Fibroblast of lung (primary cell): Measurements from ENCODE around the gene ATXN1. TPM values are rescaled to one million over a fixed set of nuclear protein-coding genes. Genes with fewer than 3 reads are reported as not detected.
A peak's percentile ranks its signal among the peaks of the same experiment; 100 is the strongest.
"Not testable (repeated sequence)": the region's sequence is repeated elsewhere in the genome, so short reads cannot be mapped to it uniquely, and the experiment has no call there.

Source experiments
- DNase-seq, 2 donors: peaks; one replicate each; pipeline versions ENCODE4 v3.0.0 to v3.0.0-alpha.2; 2010; ENCODE audit warnings: low read depth in 2 of 2
- H2AFZ ChIP-seq: 2 replicates; pipeline ENCODE4 v1.5.1; 2012; ENCODE audit warnings: low read length, control low read depth, inconsistent platforms
- H3K27ac ChIP-seq: 2 replicates; pipeline ENCODE4 v1.5.1; 2011; ENCODE audit warnings: low read length, control low read depth; ENCODE audit not compliant: insufficient read depth
- H3K27me3 ChIP-seq: 2 replicates; pipeline ENCODE4 v1.5.1; 2011; ENCODE audit warnings: mild to moderate bottlenecking, low read length; ENCODE audit not compliant: control insufficient read depth, insufficient read depth
- H3K36me3 ChIP-seq: 2 replicates; pipeline ENCODE4 v1.5.1; 2011; ENCODE audit warnings: low read length; ENCODE audit not compliant: control insufficient read depth, insufficient read depth
- H3K4me1 ChIP-seq: 2 replicates; pipeline ENCODE4 v1.5.1; 2011; ENCODE audit warnings: low read length; ENCODE audit not compliant: control insufficient read depth, insufficient read depth; ENCODE audit errors: extremely low read depth
- H3K4me2 ChIP-seq: 2 replicates; pipeline ENCODE4 v1.5.1; 2011; ENCODE audit warnings: low read length, control low read depth; ENCODE audit not compliant: insufficient read depth; ENCODE audit errors: extremely low read depth
- H3K4me3 ChIP-seq, 4 experiments: fragments of 200-600 bp in 1 of 4; sonication (generic) in 1 of 4; replicated peaks in 1 of 4; 2 replicates each; pipeline ENCODE4 v1.5.1; 2011 to 2016; ENCODE audit warnings: low read length in 4 of 4, low read depth in 3 of 4, mild to moderate bottlenecking in 3 of 4, control low read depth in 2 of 4, inconsistent platforms in 1 of 4, mixed read lengths in 1 of 4; ENCODE audit not compliant: insufficient read depth in 1 of 4; ENCODE audit errors: control extremely low read depth in 1 of 4
- H3K79me2 ChIP-seq: 2 replicates; pipeline ENCODE4 v1.5.1; 2012; ENCODE audit warnings: mild to moderate bottlenecking, low read length, inconsistent platforms; ENCODE audit not compliant: control insufficient read depth, insufficient read depth
- H3K9ac ChIP-seq: 2 replicates; pipeline ENCODE4 v1.5.1; 2011; ENCODE audit warnings: mild to moderate bottlenecking, low read length, control low read depth; ENCODE audit not compliant: insufficient read depth
- H3K9me3 ChIP-seq: 2 replicates; pipeline ENCODE4 v1.5.1; 2012; ENCODE audit warnings: low read depth, low read length; ENCODE audit not compliant: control insufficient read depth, insufficient read depth
- H4K20me1 ChIP-seq: 2 replicates; pipeline ENCODE4 v1.5.1; 2011; ENCODE audit warnings: low read length; ENCODE audit not compliant: control insufficient read depth, insufficient read depth; ENCODE audit errors: extremely low read depth
- EZH2 ChIP-seq: IDR thresholded peaks from 2 replicates; pipeline ENCODE4 v1.5.1; 2012; ENCODE audit warnings: low read length, control low read depth, mild to moderate bottlenecking; ENCODE audit errors: missing control alignments
- polyA plus RNA-seq, 2 donors: library from polyadenylated mRNA; depleted of rRNA in 1 of 2; stranded (reverse) in 1 of 2; unstranded in 1 of 2; fragments of >200 nt; gene quantifications; 2 replicates each; pipeline ENCODE4 v1.2.1, GENCODE V29; 2011 to 2012; ENCODE audit warnings: missing spikeins in 1 of 2
- total RNA-seq: library from RNA; depleted of rRNA; stranded (reverse); fragments of >200 nt; gene quantifications from 2 replicates; pipeline ENCODE4 v1.2.1, GENCODE V29; 2014
- TF ChIP-seq, protein P1 (sequence below), 2 donors: IDR thresholded peaks in 1 of 2; conservative IDR thresholded peaks in 1 of 2; 1 replicate in 1 of 2; 2 replicates in 1 of 2; pipeline ENCODE4 v1.5.1; 2011 to 2012; ENCODE audit warnings: low read length in 2 of 2, control low read depth in 1 of 2, inconsistent platforms in 1 of 2, low read depth in 1 of 2, mild to moderate bottlenecking in 1 of 2

ATXN1 gene
- total and polyA plus RNA-seq, 2 donors (not counting 1 experiment from before 2014, with no cell fraction given), result 15.8 to 40.5 TPM

DNA sequence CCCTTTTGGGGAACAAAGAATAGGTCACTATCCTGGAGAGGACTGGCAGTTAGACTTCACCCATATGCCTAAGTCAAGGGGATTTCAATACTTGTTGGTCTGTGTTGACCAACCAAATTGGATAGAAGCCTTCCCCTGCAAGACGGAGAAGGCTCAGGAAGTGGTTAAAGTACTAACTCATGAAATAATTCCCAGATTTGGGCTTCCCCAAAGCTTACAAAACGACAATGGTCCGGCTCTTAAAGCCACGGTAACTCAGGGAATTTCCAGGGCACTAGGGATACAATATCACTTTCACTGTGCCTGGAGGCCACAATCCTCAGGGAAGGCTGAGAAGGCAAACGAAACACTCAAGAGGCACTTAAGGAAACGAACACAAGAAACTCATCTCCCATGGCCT is 299.8 kb downstream of the ATXN1 start:
- Histone ChIP-seq H3K9ac (no peak overlapping the region), H2AFZ (no peak overlapping the region), H3K4me2 (no peak overlapping the region), H3K4me3 (no peak overlapping the region), H3K27ac (no peak overlapping the region), H3K79me2 (no peaks in the 10 kb centered on the region), H4K20me1 (no peaks in the 10 kb centered on the region), H3K4me1 (no peaks in the 10 kb centered on the region), H3K27me3 (no peaks in the 10 kb centered on the region), H3K9me3 (no peaks in the 10 kb centered on the region), H3K36me3 (no peaks in the 10 kb centered on the region)
- no peak for DNase-seq
- TF ChIP-seq, protein P1, sequence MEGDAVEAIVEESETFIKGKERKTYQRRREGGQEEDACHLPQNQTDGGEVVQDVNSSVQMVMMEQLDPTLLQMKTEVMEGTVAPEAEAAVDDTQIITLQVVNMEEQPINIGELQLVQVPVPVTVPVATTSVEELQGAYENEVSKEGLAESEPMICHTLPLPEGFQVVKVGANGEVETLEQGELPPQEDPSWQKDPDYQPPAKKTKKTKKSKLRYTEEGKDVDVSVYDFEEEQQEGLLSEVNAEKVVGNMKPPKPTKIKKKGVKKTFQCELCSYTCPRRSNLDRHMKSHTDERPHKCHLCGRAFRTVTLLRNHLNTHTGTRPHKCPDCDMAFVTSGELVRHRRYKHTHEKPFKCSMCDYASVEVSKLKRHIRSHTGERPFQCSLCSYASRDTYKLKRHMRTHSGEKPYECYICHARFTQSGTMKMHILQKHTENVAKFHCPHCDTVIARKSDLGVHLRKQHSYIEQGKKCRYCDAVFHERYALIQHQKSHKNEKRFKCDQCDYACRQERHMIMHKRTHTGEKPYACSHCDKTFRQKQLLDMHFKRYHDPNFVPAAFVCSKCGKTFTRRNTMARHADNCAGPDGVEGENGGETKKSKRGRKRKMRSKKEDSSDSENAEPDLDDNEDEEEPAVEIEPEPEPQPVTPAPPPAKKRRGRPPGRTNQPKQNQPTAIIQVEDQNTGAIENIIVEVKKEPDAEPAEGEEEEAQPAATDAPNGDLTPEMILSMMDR (conservative IDR thresholded peaks at IDR 0.05 in 1 of 2, IDR thresholded peaks at IDR 0.05 in 1 of 2; ENCODE audit: low read depth in 1 of 2, low read length in 2 of 2), result no peak
- TF ChIP-seq EZH2, result no peak

DNA sequence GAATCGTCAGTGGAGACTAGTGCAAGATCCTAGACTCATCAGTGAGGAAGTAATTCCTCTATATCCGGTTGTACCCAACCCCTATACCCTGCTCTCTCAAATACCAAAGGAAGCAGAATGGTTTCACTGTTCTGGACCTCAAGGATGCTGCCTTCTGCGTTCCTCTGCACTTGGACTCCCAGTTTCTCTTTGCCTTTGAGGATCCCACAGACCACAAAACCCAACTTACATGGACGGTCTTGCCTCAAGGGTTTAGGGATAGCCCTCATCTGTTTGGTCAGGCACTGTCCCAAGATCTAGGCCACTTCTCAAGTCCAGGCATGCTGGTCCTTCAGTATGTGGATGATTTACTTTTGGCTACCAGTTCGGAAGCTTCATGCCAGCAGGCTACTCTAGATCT is 301.8 kb downstream of the ATXN1 start:
- not testable (repeated sequence) for H3K4me1 ChIP-seq, H3K9ac ChIP-seq, H4K20me1 ChIP-seq, H3K27ac ChIP-seq, H3K4me2 ChIP-seq, H3K79me2 ChIP-seq, H3K36me3 ChIP-seq, DNase-seq, H3K27me3 ChIP-seq, H2AFZ ChIP-seq, H3K9me3 ChIP-seq, H3K4me3 ChIP-seq

DNA sequence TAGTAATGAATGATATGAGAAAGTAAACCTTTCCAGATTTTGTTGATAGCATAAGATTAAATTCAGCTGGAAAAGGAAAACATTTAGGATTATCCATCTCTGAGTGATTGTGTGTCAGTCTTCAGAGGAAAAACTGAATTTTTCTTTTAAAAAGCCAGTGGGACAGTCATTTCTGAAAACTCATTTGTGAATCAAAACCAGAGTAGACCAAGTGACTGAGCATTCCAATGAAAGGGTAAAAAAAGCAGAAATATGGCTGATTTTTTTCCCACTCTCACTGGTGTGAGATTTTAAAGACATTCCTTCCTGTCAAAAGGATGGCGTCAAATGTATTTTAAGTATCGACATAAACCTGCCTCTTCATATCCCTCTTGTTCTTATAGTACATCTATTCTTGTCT is 308.9 kb downstream of the ATXN1 start:
- no peaks in the 10 kb centered on the region for H3K9me3 ChIP-seq
- no peaks in the 10 kb centered on the region for H4K20me1 ChIP-seq
- TF ChIP-seq EZH2, result no peak
- no peak overlapping the region for H3K4me3 ChIP-seq
- no peaks in the 10 kb centered on the region for H3K79me2 ChIP-seq
- H3K4me1 ChIP-seq, result peaks cover 12% of the 10 kb centered on the region
- no peak overlapping the region for H3K4me2 ChIP-seq
- no peak overlapping the region for H3K27ac ChIP-seq
- H3K9ac ChIP-seq, result no peak overlapping the region
- DNase-seq, result no peak
- no peak overlapping the region for H2AFZ ChIP-seq
- H3K36me3 ChIP-seq, result no peaks in the 10 kb centered on the region
- no peaks in the 10 kb centered on the region for H3K27me3 ChIP-seq

DNA sequence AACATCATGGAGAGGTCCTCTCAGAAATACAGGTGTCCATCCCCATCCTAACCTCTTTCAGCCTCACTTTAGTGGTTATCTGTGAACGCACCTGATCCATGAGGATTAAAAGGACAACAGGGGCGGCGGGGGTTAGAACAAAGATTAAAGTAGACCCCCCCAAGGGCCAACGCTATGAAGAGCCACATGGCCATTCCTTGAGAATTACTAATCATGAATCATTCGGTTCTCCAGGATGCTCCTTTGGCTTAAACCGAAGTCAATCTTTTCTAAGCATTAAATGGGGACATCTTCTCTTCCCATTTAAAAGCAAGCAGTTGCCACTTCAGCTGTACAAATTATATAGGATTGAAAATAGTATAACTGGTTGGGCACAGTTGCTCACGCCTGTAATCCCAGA is 310.4 kb downstream of the ATXN1 start:
- no peaks in the 10 kb centered on the region for H3K79me2 ChIP-seq
- no peaks in the 10 kb centered on the region for H4K20me1 ChIP-seq
- no peaks in the 10 kb centered on the region for H3K36me3 ChIP-seq
- no peak for TF ChIP-seq EZH2
- no peaks in the 10 kb centered on the region for H3K9me3 ChIP-seq
- no peaks in the 10 kb centered on the region for H3K27me3 ChIP-seq
- H3K4me1 ChIP-seq, result peaks cover 12% of the 10 kb centered on the region
- H3K27ac ChIP-seq, result peak overlapping the region; percentile 83
- no peak overlapping the region for H2AFZ ChIP-seq
- peak overlapping the region; percentile 2 for H3K4me2 ChIP-seq
- DNase-seq, result peak in 1 of 2 donors; percentile 74
- no peak overlapping the region for H3K9ac ChIP-seq
- H3K4me3 ChIP-seq, result no peak overlapping the region
